ENCODE results near the gene EPHB3. TPM values are rescaled to one million over a fixed set of nuclear protein-coding genes. Genes with fewer than 3 reads are reported as not detected.

The EPHB3 gene
- total and polyA plus RNA-seq, 3 donors from 2014 or later: 2.0 to 2.6 (median 2.3) TPM

DNA sequence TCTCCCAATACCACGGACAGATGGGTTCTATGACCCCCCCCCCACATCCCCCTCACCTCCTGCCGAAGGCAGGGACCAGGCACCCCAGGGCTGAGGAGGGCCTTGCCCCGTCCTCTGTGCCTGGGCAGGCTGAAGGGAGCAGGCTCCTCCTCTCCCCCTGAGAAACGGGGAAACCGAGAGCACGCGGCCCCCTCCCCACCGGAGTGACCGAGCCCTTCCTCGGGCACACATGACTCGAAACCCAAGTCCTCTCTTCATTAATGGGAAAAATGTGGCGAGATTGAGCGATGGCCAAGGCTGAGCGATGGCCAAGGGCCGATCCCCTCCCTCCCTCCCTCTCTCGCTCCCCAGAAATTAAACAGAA lies 7.0 kb downstream of the EPHB3 start:
- DNase-seq: no peak
- Histone ChIP-seq H3K36me3 (ENCODE audit: low read depth, missing control alignments) (no peaks in the 10 kb centered on the region), H3K4me3 (peak overlapping the region; percentile 53 to 61), H3K9me3 (no peaks in the 10 kb centered on the region), H3K4me1 (peaks cover 25% of the 10 kb centered on the region), H3K27me3 (no peaks in the 10 kb centered on the region), H3K27ac (peak overlapping the region in 1 of 2 donors; percentile 73)
- 0 to 3% methylated on average over 4 to 16 of the region's 16 CpGs for WGBS, 2 donors
- intact Hi-C loops (cut with DNase I; ENCODE audit: low total_unique reads): no loop called here
- TF ChIP-seq POLR2A (IDR thresholded peaks at IDR 0.05): no peak
- TF ChIP-seq, protein P1, sequence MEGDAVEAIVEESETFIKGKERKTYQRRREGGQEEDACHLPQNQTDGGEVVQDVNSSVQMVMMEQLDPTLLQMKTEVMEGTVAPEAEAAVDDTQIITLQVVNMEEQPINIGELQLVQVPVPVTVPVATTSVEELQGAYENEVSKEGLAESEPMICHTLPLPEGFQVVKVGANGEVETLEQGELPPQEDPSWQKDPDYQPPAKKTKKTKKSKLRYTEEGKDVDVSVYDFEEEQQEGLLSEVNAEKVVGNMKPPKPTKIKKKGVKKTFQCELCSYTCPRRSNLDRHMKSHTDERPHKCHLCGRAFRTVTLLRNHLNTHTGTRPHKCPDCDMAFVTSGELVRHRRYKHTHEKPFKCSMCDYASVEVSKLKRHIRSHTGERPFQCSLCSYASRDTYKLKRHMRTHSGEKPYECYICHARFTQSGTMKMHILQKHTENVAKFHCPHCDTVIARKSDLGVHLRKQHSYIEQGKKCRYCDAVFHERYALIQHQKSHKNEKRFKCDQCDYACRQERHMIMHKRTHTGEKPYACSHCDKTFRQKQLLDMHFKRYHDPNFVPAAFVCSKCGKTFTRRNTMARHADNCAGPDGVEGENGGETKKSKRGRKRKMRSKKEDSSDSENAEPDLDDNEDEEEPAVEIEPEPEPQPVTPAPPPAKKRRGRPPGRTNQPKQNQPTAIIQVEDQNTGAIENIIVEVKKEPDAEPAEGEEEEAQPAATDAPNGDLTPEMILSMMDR (IDR thresholded peaks at IDR 0.05): no peak

DNA sequence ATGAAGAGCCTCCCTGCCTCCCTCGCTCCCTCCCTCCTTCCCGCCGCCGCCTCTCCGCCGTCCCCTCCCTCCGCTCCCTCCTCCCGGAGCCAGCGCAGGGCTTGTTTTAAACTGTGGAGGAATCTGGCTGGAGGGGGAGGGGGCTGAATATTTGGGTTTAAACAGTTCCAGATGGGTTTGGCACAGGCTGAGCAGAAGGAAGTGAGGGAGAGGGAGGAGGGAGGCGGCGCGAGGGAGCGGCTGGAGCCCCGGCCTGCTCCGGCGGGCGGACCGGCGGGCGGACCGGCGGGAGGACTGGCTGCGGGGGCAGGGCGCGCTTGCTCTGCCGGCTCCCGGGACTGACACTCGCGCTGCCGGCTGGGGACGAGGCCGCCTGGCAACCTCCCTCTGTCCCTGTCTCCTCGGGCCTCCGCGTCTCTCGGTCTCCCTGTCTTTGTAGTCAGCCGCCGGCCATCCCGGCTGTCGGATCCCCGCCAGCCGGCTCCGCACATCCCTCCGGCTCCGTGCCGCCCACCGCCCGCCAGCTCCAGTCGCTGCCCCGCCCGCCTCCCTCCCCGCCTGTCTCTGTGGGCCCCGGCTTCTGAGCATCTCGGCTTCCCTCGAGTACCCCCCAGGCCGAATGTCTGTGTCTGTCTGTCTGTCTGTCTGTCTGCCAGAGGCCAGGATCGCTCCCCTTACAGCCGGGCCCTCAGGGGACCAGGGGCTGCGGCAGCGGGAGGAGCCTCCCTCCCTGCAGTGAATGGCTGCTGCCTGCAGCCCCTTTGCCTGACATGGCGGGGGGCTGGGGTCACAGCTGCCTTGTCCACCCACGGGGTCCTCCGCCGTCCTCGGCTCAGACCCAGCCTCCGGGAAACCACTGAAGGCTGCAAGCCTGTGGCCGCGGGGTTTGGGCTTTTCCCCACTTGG lies 7.6 kb downstream of the EPHB3 start:
- no peaks in the 10 kb centered on the region for H3K36me3 ChIP-seq (ENCODE audit: low read depth, missing control alignments)
- WGBS, 2 donors: 0 to 6% methylated on average over 9 to 66 of the region's 68 CpGs
- intact Hi-C loops (cut with DNase I; ENCODE audit: low total_unique reads): no loop called here
- peaks cover 25% of the 10 kb centered on the region for H3K4me1 ChIP-seq
- no peaks in the 10 kb centered on the region for H3K27me3 ChIP-seq
- peak overlapping the region in 1 of 2 donors; percentile 73 for H3K27ac ChIP-seq
- H3K4me3 ChIP-seq: peak overlapping the region; percentile 53 to 61
- peak; percentile 86 for DNase-seq
- no peaks in the 10 kb centered on the region for H3K9me3 ChIP-seq
- TF ChIP-seq, protein P1 (IDR thresholded peaks at IDR 0.05): no peak
- no peak for TF ChIP-seq POLR2A (IDR thresholded peaks at IDR 0.05)

DNA sequence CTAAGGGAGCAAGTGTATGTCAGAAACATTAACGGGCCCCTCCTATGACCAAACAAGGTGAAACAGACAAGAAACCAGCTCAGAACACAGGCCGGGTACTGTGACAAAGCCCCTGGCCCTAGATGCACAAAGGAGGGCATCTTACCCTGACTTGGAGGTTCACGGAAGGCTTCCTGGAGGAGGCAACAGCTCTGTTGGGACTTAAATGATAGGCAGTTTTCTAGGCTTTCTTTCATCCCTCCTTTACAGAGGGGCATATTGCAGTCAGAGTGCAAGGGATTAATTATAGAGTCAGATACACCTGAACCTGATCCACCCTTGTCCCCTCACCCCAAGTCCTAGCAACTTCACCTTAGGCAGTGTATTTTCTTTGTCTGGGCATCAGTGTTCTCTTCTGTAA lies 8.4 kb downstream of the EPHB3 start:
- H3K4me1 ChIP-seq: peaks cover 25% of the 10 kb centered on the region
- H3K27ac ChIP-seq: no peak overlapping the region
- WGBS, 2 donors: 34 to 73% methylated on average over 3 of the region's 3 CpGs
- DNase-seq: no peak
- no peak overlapping the region for H3K4me3 ChIP-seq
- intact Hi-C loops (cut with DNase I; ENCODE audit: low total_unique reads): no loop called here
- H3K36me3 ChIP-seq (ENCODE audit: low read depth, missing control alignments): no peaks in the 10 kb centered on the region
- H3K27me3 ChIP-seq: no peaks in the 10 kb centered on the region
- H3K9me3 ChIP-seq: no peaks in the 10 kb centered on the region
- no peak for TF ChIP-seq POLR2A (IDR thresholded peaks at IDR 0.05)
- TF ChIP-seq, protein P1 (IDR thresholded peaks at IDR 0.05): no peak

DNA sequence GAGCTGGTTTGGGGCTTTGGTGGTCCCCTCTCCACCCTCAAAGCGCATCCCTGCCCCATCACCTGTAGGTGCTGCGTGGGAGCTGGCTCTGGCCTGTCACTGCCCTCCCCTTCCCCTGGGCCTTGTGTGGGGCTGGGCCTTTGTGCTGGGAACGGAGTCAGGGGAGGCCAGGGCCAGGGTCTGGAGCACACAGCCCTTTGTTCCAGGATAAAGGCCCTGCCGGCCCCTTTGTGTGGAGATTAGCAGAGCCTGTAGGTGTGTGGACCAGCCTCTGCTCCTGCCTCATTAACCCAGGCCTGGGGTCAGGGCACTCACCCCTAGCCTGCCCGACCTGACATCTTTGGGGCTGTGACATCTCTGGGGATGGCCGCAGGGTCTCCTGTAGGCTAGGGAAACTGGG lies 8.9 kb downstream of the EPHB3 start:
- H3K9me3 ChIP-seq: no peaks in the 10 kb centered on the region
- no peak overlapping the region for H3K4me3 ChIP-seq
- intact Hi-C loops (cut with DNase I; ENCODE audit: low total_unique reads): no loop called here
- H3K4me1 ChIP-seq: peaks cover 25% of the 10 kb centered on the region
- H3K27me3 ChIP-seq: no peaks in the 10 kb centered on the region
- DNase-seq: no peak
- no peaks in the 10 kb centered on the region for H3K36me3 ChIP-seq (ENCODE audit: low read depth, missing control alignments)
- no peak overlapping the region for H3K27ac ChIP-seq
- 84 to 89% methylated on average over 5 to 6 of the region's 6 CpGs for WGBS, 2 donors
- TF ChIP-seq, protein P1 (IDR thresholded peaks at IDR 0.05): no peak
- TF ChIP-seq POLR2A (IDR thresholded peaks at IDR 0.05): no peak
